DMS153 treated with DMSO at 0.1 percent for 48 hours (cell line): ENCODE data around the gene TTN.

Experiments used
- DNase-seq: peaks from one replicate; lab custom pipeline; 2025; ENCODE audit not compliant: unreplicated experiment; lab: John Stamatoyannopoulos, UW

Gene TTN

DNA sequence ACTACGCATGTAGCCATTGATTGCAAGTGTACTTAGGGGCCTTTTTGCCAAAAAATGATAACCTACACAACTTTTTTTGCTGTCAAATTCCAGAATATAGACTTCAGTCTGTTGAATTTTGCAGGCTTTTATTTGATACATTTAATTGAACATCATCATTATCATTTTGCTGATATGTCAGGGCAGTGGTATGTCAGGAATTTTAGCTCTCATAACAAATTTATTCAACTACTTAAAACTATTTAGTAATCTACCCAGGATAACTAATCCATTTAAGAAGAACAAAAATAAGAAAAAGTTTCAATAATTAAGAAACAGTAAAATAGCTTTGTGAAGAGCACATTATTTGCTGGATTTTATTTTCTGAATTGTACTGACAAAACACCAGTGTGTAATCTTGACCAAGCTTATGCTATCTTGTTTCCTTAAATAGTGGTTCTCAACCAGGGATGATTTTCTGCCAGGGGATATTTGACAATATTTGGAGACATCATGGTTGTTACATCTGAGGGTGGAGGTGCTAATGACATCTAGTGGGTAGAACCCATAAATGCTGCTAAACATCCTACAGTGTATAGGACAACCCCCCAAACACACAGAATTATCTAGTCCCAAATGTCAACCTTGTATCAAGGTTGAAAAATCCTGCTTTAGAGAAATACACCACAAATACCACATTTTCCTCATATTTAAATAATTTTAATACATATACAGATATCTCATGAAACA, 12.1 kb upstream of the TTN start:
- DNase-seq: no peak

DNA sequence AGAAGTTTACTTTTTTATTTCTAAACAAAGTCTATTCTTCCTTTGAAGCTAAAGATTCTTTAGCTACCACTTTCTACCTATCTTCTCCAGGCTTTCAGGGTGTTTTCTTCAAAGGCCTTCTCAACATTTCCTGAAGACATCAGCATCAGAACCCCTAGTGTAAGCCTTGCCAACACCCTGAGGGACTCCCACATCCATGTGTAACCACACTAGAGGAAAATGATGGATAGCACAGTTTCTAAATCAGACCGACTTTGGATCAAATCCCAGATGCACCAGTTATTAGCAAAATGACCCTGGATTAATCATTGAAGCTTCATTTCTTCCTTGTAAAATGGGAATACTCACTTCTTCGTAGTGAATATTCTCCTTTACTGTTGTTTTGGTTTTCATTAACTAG, 4.7 kb upstream of the TTN start:
- no peak for DNase-seq

DNA sequence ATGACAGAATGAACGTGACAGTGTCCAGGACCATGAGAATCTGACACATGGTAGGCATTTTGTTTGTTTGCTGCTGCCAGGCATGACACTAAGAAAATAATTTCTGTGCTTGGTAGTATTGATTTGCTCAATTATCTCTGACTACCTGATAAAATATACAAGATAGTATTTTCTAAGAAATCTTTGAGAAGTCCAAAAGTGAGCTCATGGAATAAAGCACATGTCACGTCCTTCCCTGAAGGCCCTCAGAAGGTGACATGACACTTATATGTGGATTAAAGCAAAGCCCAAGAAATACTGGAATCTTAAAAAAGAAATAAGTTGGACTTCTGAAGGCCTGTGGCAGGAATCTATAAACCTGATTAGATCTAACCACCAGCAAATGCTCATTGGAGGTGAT, 3.8 kb upstream of the TTN start:
- DNase-seq: no peak

DNA sequence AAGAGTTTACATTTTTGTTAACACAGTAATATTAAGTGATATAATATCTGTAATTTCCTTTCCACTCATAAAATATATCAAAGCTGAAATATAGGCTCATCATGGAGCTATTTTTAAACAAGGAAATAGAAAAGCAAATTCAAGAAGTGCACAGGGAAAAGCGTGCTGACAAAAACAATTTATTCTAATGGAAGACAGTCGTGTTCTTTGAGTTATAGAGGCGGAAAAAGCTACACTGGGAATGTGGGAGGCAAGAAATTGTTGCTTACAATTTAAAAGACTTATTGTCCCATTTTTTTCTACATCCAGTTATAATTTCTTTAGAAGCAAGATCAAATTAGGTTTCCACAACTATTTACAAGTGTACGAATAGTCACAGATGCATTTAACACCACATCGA, 3.2 kb upstream of the TTN start:
- no peak for DNase-seq

DNA sequence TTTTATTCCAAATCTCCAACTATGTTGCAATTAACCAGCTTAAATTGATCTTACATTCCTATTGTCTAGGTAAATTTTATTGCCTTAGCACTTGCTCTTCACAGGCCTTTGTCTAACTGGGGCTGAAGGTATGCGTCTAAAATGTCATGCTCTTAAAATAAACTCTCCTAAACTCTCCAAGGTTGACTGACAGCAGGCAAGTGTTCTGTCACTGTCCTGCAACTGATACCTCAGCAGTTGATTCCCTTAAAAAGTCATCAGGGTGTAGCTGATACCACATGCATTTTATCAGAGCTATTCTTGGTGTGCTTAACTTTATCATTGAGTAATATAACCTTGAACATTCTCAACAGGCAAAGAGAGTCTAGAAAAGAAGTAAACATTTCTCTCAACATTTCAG, 680 bp downstream of the TTN start:
- no peak for DNase-seq

DNA sequence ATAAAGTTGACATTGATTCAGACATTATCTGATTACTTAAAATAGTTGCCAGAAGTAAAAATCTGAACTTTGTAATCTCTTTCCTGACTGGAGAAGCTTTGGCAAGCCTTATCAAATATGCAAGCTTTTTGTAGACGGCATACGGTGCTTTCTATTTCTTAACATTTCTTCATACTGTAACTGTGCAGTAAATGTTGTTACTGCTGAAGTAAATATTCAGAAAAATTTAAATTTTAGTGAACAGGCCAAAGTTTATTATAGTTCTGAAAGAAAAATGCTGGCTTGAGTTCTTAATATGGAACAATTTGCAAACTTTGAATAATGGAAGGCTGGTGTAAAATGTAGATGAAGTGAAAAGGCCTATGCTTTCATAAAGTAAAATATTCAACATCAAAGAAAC, 1.8 kb downstream of the TTN start:
- no peak for DNase-seq

DNA sequence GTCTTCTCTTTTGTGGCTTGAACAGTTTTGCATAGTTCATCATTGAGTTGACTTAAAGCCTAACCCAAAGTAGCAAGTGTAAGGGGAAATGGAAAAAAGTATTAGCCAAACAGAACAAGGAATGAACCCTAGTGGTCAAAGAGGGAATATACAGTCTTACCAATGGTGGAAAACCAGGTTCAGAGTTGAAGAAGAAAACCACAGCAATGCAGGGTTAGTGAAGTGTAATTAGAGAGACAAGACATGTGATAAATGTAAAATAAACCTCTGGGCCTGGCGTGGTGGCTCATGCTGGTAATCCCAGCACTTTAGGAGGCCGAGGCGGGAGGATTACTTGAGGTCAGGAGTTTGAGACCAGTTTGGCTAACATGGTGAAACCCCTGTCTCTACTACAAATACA, 2.4 kb downstream of the TTN start:
- no peak for DNase-seq

DNA sequence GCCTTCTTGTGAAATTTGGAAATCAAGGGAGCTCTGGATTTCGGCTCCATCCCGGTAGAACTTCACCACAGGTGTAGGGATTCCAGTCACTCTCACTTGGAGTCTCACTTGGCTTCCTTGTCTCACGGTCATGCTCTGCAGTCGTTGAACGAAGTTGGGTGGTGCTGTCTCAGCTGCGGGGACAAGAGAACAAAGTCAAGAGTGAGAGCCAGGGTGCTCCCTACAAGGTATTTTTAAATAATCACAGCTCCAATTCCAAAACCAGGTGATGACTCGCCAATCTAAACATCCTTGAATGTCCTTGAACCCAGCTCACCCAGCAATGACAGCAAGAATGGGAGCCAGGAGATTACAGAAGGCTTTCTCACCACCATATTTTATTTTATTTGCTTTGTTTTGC, 6.7 kb downstream of the TTN start:
- DNase-seq: no peak

DNA sequence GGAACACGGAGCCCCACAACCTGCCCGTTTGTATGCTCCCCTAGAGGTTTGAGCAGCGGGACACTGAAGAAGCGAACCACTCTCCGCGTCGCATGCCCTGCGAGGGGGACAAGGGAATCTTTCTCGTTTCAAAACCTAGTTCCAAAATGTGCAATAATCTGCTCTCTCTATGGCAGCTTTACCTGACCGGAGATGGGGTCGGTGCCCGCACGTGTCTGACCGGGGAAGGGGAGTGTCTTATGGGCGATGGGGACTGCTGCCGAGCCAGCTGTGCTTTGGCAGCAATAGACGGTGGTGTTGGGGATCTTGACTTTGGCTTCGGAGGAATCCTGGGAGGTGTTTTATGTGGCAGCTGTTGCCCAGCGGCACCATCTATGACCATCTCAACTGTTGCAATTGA, 7.9 kb downstream of the TTN start:
- no peak for DNase-seq

DNA sequence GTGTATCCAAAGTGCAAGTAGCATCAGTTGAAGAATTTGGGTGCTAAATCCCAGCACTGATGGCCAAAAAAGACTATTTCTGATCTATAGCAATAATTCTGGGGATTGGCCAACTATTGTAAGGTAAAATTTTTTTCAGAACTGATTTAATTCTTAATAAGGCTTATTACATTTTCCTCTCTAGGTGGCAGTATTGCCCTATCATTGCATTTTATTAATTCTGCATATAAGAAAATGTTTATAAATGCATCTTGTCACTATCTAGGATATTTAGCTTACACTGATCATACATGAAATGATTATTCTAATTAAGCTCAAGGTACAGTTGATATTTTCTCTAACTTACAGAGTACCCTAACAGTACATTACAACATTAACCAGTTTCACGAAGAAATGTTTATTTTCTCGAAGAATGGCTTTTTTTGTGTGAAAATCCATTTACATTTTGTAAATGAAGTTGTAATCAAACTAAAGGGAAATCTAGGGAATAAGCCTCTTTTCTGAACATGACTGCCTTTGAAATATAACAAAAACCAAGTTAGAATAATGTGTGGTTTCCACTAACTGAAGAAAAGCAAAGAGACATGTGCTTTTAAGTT, 11.0 kb downstream of the TTN start:
- peak; percentile 25 for DNase-seq

DNA sequence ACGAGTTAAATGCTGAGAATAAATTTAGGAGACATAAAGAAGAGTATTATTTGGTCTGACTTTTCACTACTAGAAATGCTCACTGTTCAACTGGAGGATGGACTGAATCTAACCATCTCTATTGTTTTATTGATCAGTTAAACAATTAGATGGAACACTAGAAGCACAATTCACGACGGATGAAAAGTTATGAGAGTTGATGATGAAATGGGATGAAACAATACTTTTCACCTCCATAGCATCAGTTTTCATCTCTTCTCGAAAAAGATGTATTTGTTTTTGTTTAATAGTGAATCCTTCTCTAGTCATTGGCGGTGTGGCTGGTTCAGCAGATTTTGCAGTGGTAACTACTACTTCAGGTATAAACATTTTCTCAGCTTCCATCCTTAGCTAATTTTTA, 19.3 kb downstream of the TTN start:
- DNase-seq: no peak

DNA sequence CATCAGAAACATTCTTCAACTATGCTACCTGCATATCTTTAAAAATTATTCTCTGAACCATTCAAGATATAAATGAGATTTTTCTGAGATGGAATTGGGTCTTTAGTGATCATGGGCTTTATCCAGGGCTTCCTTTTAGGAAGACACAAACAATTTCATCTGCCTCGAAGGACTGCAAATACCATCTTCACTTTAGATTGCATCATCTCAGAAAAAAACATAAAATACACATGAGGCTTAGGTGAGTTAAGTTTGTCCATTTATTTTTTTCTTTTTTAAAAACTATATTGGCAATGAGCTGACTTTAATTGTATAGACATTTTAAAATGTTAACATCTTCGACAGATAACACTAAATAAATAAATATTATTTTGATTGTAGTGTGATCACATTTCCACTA, 20.1 kb downstream of the TTN start:
- no peak for DNase-seq

DNA sequence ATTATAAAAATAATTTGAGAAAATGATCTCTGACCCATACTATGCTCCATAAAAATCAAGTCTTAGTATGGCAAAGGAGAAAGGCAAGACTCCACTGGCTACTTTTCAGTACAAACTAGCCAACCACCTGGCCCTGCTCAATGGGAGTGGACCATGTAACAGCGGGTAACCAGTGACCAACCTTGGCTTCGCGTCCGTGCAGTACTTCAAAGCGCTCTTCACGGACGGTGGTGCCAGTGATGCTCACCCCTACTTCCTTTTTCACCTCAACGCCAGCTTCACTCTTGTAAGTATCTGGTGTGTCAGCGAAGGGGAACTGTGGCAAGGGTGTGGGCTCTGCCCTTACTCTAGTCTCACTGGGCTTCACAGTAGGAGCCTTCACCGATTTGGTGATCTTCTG, 23.3 kb downstream of the TTN start:
- DNase-seq: no peak

DNA sequence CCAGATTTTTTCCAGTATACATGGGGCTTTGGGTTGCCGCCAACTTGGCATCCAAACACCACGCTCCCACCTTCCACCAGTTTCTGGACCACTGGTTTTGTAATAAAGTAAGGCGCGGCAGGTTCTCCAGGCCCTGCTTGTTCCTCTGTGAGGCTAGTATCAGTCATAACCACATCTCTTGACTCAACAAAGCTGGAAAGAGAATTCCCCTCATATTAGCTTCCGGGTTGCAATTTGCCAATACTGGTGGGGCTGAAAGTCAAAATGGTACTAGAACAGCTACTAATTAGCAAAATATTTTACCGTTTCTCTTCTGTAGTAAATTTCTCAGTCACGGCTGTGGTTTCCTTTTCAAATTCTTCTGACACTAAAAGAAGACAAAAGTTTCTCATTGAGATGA, 25.0 kb downstream of the TTN start:
- no peak for DNase-seq

DNA sequence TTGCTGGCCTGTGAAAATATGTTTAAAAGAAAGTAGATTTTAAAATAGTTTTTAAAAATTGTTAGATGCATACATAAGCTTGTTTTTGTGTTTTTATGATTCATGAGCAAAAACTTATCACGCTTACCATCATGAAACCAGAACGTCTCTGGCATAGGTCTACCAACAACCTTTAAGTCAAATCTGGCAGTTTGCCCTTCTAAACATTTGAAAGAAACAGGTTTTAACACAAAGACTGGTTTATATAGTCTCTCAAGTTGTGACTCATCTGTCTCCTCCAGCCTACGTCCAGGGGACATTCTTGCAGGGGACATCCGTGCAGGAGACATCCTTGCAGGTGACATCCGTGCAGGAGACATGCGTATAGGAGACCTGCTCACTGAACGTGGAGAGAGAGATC, 29.6 kb downstream of the TTN start:
- DNase-seq: no peak

DNA sequence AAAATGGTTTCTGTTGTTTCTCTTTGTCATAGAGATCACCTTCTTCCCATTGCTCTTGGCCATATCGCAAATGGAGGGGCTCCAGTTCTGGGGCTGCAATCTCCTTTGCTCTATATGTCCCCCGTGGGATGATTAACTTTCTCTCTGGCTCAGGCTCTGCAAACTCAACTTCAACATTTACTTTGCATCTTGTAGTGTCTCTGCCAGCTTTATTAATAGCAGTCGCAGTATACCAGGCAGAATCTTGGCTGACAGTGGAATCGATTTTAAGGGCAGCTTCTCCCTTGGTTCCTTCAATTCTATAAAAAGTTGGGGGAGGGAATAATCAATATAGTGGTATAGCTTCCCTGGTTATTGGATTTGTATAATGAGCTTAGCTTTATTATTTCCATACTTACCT, 30.5 kb downstream of the TTN start:
- no peak for DNase-seq

DNA sequence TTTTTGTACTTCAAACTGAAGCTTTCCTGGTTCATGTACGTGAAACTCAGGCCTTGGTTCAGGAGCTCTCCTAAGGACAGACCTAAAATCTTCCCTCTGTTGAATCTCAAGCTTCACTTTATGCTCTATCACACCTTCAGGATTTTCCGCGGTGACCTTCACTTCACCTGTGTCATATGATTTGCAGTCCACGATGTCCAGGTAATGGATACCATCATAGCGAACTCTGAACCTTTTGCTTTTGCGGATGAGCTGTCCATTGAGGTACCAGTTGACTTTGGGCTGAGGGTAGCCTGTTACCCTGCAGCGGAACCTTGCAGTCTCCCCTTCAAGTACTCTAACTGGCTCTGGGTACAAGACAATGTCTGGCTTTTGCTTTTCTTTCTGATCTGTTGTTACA, 31.2 kb downstream of the TTN start:
- DNase-seq: no peak

DNA sequence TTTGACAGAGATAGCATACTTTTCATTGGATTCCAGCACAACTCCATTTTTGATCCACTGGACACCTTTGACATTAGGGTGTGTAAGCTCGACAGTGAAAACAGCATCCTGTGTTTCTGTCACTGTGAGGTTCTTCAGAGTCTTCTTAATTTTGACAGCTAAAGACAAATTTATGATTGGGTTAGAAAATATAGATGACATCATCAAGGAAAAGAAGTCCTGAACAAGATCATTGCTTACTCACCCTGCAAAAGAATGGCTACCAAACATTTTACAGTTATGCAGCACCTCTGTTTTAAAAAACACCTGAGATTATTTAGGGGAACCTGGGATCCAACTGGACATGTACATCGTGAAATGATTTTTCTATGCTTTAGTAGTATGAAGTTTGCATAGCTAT, 36.7 kb downstream of the TTN start:
- no peak for DNase-seq

DNA sequence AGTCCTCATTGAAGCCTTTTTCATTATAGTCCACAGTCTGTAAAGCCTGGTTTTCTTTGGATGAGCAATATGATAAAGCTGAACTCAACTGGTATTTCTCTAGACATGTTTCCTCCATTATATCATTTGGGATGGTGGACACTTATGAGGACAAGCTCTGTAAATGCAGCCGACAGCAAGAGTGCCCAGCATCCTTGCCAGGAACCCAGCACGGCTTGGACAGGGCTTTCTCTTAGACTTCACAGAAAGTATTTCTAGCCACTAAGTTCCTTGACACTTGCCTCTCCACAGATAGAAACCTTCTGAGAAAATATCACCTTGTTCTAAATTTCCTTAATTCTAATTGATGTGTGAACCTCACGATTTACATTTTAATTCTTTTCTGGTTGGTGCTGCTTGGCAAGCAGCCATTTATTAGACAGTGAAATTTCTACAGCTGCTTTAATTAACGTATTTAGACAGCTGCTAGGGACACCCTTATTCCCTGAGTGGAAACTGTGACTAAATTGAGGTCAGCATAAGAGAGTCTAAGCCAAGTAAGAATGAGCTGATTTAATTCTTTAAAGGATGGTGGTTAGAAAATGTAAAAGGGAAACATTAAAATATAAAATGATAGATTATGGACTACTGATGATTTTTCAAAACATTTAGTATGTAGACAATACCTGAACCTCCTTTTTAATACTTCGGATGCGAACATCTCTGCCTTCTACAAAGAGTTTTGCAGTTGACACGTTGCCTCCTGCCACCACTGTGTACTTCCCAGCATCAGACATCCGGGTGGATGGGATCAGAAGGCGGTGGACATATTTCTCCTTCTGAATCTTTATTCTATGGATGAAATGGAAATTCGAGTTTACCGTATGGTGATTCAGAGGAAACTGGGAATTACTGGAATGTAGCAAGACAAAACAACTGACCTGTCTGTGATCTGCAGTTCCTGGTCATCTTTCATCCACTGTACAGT, 39.8 kb downstream of the TTN start:
- no peak for DNase-seq

DNA sequence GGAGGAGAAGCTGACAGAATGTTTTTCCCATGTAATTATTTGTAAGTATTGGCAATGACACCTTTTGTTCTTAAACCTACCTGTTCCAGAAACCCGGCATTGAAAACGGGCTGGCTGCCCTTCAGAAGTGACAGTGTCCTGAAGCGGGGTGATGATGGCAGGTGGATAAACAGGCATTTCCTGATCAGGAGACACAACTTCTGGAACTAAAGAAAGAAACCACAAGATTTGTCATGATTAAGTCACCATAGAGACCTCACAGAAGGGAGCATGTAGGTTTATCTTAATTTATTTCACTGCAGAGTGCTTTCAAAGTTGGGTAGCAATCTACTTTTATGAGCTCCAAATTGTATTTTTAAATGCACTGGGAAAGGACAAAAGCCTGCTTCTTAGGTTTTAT, 43.1 kb downstream of the TTN start:
- DNase-seq: no peak

DNA sequence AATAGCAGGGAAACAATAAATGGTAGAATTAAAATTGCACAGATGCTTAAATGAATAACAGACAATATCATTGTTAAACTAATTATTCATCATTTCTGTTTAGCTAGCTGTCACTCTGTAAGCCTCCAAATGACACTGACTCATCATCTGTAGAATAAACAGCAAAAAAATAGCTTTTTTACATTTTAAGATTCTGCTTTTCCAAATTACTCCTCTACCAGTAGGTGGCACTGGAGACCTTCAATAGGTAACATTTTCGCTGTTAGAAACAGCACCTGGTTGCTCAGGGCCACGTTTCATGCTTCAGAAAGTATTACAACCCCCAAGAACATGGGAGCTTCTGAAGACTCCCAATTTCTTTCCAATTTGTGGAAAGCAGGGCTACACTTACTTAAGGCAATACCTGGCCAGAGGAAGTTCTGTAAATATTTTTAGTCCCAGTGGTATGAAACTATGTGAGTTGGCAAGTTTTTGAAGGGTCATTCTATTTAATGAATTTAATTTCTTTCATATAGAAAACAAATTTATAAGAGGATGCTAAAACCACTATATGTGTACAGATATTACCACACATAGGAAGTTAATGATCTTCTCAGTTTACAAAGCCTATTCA, 45.4 kb downstream of the TTN start:
- DNase-seq: peak; percentile 28

DNA sequence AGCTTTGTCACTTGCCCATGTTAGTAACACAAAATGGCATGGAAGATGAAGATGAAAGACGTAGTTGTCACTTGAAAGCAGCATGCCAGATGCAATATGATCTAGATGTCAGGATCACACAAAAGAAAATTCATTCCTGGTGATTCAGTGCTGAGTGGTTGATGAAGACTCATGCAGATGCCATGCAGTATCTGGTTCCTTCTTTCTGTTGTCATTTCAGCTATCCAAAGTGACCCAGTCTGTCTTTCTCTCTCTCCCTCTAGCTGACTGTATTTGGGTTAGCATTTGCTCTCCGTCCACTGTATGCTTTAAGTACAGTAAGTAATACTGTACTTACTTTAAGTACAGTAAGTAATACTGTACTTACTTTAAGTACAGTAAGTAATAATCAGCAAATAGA, 50.4 kb downstream of the TTN start:
- no peak for DNase-seq
